Tibial nerve (tissue), 4 donors: ENCODE measurements around the gene FXYD5.

Source experiments
- CTCF ChIP-seq, 5 experiments: fragments of 200-600 bp in 3 of 5; fragments of 450-650 bp in 2 of 5; sonication (generic) in 3 of 5; IDR thresholded peaks; one replicate each; pipeline ENCODE4 v1.5.1; 2016 to 2019; ENCODE audit warnings: antibody characterized with exemption in 5 of 5, mild to moderate bottlenecking in 3 of 5, moderate library complexity in 2 of 5
- EP300 ChIP-seq, 2 donors: sonication (generic); formaldehyde crosslinking; IDR thresholded peaks; one replicate each; pipeline ENCODE4 v1.6.1; 2017; ENCODE audit warnings: antibody characterized with exemption in 2 of 2, mild to moderate bottlenecking in 1 of 2
- POLR2A ChIP-seq, 2 donors: fragments of 450-650 bp; IDR thresholded peaks; one replicate each; pipeline ENCODE4 v1.6.1; 2017; ENCODE audit warnings: antibody characterized with exemption in 2 of 2, mild to moderate bottlenecking in 2 of 2, moderate library complexity in 2 of 2

DNA sequence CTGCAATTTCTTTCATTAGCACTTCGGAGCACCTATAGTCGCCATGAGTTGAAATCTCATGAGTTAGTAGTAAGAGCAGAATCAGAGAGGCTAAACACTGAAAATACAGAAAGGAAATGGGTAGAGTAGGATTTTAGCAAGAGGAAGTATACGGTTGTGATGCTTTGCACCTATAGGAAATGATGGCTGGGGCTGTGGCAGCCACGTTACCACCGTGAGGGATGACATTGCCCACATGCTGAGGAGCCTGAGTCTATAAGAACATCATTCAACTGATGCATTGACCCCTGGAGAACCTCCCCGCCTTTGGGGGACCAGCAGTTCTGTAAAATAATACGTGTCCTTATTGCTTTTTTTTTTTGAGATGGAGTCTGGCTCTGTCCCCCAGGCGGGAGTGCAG, 53.6 kb downstream of the FXYD5 start:
- TF ChIP-seq CTCF (IDR thresholded peaks at IDR 0.05) (no peak), POLR2A (IDR thresholded peaks at IDR 0.05) (no peak), EP300 (IDR thresholded peaks at IDR 0.05) (no peak)
